GM12872 (cell line): Measurements from ENCODE around the gene PEX26.

Experiments used
- TF ChIP-seq, protein P1 (sequence below): IDR thresholded peaks from 3 replicates; pipeline ENCODE4 v1.5.1; 2011; ENCODE audit warnings: low read depth, mild to moderate bottlenecking, low read length, moderate library complexity; ENCODE audit not compliant: insufficient read depth

The PEX26 gene

DNA sequence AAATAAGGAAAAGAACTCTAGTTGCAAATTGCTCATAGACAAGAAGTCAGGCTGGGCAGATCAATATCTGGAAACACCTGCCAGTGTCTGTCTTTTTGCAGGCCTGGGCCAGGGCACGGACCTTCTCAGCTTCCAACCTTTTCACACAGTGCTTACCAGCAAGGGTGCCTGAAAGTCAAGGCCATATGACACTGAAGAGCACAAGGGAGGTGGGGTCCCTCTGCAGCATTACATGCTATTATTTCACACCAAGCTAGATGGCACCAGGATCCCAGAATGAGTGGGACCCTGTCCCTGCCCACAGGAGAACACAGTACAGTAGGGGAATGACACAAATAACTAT, 5.9 kb upstream of the PEX26 start:
- TF ChIP-seq, protein P1, sequence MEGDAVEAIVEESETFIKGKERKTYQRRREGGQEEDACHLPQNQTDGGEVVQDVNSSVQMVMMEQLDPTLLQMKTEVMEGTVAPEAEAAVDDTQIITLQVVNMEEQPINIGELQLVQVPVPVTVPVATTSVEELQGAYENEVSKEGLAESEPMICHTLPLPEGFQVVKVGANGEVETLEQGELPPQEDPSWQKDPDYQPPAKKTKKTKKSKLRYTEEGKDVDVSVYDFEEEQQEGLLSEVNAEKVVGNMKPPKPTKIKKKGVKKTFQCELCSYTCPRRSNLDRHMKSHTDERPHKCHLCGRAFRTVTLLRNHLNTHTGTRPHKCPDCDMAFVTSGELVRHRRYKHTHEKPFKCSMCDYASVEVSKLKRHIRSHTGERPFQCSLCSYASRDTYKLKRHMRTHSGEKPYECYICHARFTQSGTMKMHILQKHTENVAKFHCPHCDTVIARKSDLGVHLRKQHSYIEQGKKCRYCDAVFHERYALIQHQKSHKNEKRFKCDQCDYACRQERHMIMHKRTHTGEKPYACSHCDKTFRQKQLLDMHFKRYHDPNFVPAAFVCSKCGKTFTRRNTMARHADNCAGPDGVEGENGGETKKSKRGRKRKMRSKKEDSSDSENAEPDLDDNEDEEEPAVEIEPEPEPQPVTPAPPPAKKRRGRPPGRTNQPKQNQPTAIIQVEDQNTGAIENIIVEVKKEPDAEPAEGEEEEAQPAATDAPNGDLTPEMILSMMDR: no peak

GRCh38 chr22:18073467-18073866, 4.3 kb upstream of the PEX26 start:
- TF ChIP-seq, protein P1: no peak

DNA sequence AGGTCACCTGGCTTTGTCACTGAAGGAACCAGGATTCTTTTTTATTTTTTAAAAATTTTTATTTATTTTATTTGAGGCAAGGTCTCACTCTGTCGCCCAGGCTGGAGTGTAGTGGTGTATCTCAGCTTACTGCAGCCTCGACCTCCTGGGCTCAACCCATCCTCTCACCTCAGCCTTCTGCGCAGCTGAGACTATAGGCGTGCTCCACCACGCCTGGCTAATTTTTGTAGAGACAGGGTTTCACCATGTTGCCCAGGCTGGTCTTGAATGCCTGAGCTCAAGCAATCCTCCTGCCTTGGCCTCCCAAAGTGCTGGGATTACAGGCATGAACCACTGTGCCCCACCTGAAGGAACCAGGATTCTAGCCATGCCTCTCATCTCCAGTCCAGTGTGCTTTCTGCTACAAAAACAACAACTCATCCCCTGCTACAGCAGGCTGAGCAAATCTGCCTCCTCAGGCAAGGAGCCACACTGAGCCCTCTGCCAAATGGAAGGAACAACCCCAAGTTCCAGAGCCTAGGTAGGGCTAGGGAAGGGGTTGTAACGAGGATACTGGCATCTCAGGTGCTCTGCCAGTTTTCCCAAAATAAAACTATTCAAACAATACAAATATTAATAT, 2.6 kb upstream of the PEX26 start:
- TF ChIP-seq, protein P1: no peak

DNA sequence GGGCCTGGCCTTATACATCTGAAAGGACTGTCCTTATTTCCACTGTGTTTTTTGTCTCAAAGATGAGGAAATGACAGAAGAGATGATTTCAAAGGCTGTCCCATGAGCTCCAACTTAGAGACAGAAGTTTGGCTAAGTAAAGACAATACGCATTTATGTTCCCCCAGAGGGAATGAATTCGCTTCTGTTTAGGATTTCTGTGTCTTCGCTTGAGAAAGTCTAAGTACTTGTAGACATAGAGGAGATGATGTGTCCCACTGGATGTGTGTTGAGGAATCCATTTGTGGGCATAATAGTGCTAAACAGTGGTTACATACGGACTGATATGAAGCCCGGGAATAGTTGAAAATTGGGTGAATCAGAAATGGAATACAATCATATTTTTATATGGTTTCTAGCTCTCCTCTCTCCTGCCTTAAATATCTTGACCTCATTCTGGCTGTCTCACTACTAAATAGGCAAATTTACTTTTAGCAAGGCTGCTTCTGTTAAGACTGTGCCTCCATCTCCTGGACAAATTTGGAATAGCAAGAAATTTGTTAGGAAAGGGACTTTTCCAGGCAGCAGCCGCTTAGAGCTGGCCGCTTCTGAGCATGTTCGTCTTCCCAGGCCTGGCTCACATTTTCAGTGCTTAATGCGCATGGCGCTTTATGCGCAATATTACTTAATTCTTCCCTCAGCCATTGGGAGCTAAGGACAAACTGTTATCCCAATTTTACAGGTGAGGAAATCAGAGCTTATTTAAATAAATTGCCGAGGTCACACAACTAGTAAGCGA, 1.9 kb upstream of the PEX26 start:
- TF ChIP-seq, protein P1: peak; percentile 69

DNA sequence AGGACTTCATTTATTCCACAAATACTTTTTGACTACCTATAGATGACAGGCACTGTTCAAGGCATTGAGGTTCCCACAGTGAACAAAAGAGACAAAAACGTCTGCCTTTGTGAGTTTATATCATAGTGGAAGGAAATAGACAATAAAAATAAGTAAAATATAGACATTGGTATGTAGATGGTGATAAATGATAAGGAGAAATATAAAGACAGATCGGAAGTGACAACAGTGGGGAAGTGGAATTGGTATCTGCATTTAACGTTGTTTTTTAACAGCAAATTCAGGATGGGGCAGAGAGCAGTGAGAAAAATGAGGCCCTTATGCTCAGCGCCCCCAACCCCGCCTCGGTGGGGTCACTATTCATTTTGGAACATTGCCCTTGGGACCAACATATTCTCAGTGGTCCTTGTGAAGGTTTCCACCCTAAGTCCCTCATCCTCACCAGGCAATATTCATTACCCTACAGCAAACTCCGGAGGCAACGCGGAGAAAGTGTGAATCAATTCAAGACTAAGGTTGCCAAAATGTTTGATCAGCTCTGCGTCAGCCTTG, 627 bp upstream of the PEX26 start:
- TF ChIP-seq, protein P1: no peak

DNA sequence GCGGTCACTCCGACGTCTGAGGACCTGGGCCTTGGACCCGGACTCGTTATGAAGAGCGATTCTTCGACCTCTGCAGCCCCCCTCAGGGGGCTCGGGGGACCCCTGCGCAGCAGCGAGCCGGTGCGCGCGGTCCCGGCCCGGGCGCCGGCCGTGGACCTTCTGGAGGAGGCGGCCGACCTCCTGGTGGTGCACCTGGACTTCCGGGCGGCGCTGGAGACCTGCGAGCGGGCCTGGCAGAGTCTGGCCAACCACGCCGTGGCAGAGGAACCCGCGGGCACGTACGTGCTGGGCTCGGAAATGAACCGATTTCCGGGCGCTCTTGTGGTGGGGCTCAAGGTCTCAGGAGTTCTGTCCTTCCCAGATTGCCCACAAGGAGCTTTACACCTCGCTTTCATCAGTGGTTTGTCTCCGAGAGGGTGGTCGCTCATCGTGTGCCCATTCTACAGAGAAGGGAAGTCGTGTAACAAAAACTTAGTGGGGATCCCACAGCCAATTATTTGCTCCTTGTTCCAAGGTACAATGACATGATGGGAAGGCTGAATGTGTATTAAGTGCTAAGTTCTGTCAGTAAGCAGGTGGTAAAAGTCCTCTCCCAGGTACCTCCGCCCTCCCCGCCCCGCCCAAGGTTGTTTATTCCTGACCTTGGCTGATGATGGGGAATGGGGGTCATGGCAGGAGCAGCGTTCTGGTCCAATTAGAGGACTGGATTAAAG, 695 bp downstream of the PEX26 start:
- TF ChIP-seq, protein P1: 0 out of 3 replicates have a peak, but pooled peaks have one; percentile 11

DNA sequence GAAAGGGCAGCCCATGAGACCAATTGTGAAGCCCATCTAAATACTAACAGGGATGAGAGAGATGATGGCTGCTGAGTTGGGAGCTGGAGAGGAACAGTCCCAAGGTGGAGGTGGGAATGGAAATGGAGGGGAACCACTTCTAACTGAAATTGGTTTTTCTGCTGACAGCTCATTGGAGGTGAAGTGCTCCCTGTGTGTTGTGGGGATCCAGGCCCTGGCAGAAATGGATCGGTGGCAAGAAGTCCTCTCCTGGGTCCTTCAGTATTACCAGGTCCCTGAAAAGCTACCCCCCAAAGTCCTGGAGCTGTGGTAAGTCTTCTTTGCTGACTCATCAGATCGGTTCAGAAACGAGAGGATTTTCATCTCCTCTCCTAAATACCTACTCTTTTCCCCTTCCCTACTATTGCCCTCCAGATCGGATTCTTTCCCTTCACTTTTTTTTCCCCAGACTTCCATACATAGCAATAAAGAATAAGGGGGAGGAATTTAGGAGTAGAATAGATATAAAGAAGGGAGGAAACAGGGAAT, 2.0 kb downstream of the PEX26 start:
- TF ChIP-seq, protein P1: no peak
